Stimulated activated CD4-positive, alpha-beta T cell treated with anti-CD3 and anti-CD28 coated beads, TNF-alpha, amount 100 ng/mL, for 4 hours (primary cell): ENCODE results near the gene COA7.
"Not testable (repeated sequence)": the region's sequence is repeated elsewhere in the genome, so short reads cannot be mapped to it uniquely, and the experiment has no call there.

Experiments used
- DNase-seq, 3 experiments: peaks; one replicate each; pipeline ENCODE4 v3.0.0-alpha.2; 2020; ENCODE audit warnings: low read depth in 3 of 3

The COA7 gene

DNA sequence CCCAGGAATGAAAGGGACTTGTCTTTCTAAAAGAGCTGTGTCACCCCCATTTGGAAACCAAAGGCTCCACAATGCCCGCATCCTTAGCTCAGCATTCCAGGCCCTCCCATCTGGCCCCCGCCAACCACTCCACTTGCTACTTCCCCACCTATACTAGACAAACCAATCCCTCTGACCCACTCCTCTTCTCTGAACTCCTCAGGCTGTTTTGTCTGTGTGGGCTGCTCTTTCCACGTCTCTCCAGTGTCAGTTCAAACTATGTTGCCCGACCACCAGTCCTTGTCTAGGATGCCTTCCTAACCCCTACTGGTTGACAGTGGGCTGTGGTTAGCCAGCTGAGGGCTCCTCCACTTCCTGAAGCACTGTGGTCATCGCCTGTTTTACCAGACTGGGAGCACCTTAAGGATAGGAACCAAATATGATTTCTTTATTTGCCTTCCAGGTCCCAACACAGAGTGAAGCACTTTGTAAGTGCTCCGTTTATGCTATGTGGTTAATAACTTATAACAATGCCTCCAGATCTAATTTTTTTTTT is 8.1 kb upstream of the COA7 start:
- no peak for DNase-seq

GRCh38 chr1:52702886-52703787 is 5.0 kb upstream of the COA7 start:
- DNase-seq = peak; percentile 47 to 64 (median 62)

DNA sequence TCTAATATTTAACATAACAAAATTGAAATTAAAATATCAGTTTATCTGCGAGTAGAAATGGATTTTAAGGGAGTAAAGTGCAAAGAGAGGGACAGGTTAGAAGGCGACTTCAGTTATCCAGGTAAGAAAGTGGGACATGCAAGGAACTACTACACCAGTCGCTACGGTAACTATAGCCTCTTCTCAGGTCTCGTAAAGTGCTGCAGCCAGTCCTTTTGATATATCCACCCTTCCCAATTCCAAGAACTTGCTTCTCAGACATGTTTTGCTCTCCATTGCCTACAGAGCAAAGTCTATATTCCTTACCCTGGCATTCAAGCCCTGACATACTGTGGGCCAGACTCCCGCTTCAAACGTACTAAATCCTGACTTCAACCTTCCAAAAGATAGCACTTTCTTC is 2.5 kb downstream of the COA7 start:
- no peak for DNase-seq

GRCh38 chr1:52693843-52694242 is 4.3 kb downstream of the COA7 start:
- no peak for DNase-seq

- not testable (repeated sequence) for DNase-seq
Measured at GRCh38 chr1:52693351-52693750, 4.8 kb downstream of the COA7 start.

DNA sequence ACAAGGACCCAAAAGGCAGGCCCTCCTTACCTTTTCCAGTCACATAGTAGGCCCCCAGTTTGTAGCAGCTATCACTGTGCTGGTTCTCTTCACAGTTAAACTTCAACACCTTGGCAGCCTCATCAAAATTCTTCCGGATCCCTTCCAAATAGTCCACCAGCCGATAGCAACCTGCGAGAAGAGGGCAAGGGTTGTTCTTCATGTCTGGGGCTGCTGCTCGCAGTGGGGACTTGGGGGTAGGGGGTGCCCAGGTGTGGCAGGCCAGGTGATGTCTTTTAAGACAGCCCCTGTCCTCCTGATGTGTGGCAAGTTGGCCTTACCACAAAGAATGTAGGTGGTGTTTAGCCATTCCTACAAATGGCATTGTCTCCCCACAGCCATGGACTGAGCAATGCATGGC is 5.5 kb downstream of the COA7 start:
- no peak for DNase-seq

- DNase-seq = no peak
Measured at GRCh38 chr1:52691821-52692220, 6.3 kb downstream of the COA7 start.

- no peak for DNase-seq
Measured at GRCh38 chr1:52686830-52687229, 11.3 kb downstream of the COA7 start.

- peak; percentile 38 to 54 (median 46) for DNase-seq
Measured at GRCh38 chr1:52686261-52686751, 11.8 kb downstream of the COA7 start.

GRCh38 chr1:52684545-52684944 is 13.6 kb downstream of the COA7 start:
- DNase-seq = no peak

DNA sequence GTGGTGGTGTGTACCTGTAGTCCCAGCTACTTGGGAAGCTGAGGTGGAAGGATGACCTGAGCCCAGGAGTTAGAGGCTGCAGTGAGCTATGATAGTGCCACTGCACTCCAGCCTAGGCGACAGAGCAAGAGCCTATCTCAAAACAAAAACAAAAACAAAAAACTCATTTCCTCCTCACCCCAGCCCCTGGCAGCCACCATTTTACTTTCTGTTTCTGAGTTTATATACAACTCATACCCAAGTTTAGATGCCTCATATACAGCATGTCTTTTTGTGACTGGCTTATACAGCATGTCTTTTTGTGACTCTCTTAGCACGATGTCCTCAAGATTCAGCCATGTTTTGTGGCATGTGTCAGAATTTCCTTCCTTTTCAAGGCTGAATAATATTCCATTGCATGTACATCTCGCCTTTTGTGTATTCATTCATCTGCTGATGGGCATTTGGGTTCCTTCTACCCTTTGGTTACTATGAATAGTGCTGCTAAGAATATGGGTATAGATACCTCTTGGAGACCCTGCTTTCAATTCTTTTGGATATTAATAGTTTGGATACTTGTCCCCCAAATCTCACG is 14.7 kb downstream of the COA7 start:
- DNase-seq = no peak

DNA sequence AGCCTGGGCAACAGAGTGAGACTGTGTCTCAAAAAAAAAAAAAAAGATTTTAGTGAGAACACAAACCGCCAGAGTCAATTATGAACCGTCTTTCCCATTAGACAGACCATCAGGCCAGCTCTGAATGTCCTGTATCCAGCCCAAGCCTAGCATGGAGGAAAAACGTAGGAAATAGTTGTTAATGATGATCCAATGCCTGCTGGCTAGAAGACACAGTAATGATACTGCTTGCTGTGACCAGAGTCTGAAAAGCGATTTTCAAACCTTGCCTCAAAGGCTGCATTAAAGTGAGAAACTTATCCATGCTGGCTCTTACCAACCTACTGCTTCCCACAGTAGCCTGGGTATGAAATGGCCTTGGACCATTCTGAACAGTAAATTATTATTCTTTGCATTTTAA is 17.0 kb downstream of the COA7 start:
- no peak for DNase-seq

DNA sequence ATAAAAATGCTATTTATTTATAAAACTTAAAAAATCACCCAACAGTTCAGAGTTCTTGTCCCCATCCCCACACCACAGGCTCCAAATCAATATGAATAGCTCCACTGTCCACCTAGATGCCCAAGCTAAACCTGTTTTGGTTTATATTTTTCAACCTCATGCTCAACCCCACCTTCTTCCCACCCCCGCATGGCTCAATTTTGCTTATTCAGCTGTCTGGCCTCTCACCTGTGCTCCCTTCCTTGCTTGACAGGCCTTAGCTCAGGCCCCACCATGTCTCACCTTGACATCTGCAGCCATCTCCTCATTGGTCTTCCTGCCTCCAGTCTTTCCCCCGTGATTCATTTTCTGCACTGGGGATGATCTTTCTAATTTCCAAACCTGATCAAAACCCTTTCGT is 17.8 kb downstream of the COA7 start:
- no peak for DNase-seq

DNA sequence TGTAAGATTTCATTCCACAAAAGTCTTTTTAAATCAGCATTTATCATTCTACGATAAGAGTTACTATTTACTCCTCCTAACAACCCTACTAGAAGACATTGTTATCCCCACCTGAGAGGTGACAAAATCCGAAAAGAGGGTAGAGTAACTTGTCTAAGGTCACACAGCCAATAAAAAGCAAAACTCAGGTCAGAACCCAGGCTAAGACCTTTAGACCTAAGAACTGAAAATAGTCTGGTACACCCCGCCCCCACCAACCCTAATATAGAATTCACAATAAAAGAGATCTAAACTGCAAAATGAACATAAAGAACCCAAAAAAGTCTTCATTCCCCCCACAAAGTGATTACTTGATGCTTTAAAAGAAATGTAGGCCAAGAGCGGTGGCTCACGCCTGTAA is 18.6 kb downstream of the COA7 start:
- DNase-seq = no peak

GRCh38 chr1:52679048-52679447 is 19.1 kb downstream of the COA7 start:
- DNase-seq = no peak

DNA sequence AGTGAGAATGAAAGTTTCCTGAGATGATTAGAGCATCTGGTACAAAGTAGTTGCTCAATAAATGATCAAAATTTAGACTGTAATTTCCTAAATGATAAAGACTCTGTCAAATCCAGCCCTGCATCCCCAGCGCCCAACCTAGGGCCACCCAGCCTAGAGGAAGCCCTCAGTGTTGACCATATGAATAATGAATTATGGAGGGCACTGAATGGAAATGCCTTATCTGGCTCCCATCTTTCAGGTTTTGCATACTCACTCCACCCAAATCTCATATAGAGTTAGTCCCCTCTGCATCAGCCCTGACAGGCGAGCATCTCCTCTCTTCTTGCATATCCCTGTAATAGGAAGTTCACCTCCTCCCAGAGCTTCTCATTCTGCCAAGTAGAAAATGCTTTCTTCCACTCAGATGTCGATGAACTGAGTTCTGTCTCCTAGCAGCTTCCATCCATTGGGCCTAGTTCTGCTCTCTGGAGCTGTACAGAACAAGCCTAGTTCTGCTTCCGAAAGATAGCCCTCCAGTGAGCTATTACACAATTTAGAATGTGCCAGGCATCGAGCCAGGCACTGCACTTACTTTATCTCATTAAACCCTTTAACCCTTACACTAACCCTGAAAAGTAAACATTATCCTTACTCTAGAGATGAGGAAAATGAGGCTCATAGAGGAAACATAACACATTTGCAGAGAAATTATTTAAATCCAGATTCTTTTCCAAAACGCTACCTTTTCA is 20.9 kb downstream of the COA7 start:
- no peak for DNase-seq

GRCh38 chr1:52676249-52676903 is 21.8 kb downstream of the COA7 start:
- DNase-seq = no peak

GRCh38 chr1:52674497-52675384 is 23.4 kb downstream of the COA7 start:
- DNase-seq = no peak

DNA sequence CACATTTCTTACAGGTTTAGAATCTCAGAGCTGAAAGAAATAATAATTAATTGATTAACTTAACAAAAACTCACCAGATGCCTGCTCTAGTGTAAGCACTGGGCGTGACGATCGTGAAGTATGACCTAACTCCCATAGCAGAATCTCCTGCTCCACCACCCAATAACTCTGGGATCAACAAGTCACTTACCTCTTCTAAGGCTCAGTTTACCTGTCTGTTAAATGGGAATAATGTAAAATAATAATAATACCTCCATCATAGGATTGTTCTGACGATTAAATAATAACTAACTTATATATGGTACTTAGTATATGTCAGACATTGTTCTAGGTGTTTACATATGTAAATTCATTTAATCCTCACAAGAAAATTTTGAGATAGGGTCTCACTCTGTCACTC is 24.6 kb downstream of the COA7 start:
- DNase-seq = no peak

DNA sequence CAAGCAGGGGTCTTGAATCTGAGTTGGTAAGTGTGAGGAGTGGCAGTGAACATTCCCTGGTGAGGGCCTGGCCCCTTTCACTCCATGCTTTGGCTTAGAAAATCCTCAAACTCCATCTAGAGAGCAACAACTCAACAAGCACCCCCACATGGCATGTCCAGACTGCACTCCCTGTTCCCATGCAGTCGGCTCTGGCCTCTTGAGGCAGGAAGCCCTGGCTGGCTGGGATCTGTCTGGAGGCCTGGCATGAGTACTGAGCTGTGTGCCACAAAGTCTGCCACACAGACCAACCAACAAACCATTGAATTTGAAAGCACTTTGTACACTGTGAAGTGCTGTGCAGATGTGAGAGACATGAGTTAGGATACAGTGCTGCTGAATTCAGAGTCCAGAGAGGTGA is 25.2 kb downstream of the COA7 start:
- no peak for DNase-seq

DNA sequence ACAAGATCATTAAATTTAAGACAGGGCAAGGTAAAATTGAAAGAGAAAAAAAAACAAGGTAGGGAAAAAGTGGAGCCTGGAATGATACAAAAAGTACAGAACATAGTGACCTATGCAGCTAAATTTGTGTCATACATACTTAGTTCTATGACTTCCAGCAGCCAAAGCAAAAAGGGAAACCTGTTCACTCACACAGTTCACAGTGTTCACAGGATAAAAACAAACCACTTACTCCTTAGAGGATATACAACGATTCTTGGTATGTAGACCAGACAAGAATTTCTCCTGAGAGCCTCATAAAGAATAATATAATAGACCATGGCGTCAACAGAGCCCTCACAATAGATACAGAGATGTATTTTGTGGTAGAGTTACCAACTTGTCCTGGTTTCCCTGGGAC is 27.5 kb downstream of the COA7 start:
- no peak for DNase-seq
